HEK293 (cell line): ENCODE measurements around the gene GABRB2.

Experiments
- CTCF ChIA-PET: fragments of 350-600 bp; formaldehyde crosslinking; extraction: SDS; loops from one replicate; lab custom pipeline; 2021; ENCODE audit warnings: antibody characterized with exemption; lab: Yijun Ruan, JAX
- POLR2A ChIA-PET: fragments of 300-600 bp; formaldehyde crosslinking; extraction: SDS; loops from one replicate; lab custom pipeline; 2020; ENCODE audit warnings: antibody characterized with exemption, inconsistent platforms; lab: Yijun Ruan, JAX
- H3K27ac ChIP-seq: fragments of 200-500 bp; sonication (Bioruptor generic); 2 replicates; pipeline ENCODE4 v1.5.1; 2014; ENCODE audit warnings: low read depth, low read length, control low read depth, inconsistent platforms; ENCODE audit errors: extremely low read depth
- H3K36me3 ChIP-seq, 2 experiments: fragments of 200-500 bp in 1 of 2; sonication (Bioruptor generic) in 1 of 2; 1 replicate in 1 of 2; 2 replicates in 1 of 2; pipeline ENCODE4 v1.5.1; 2014 to 2017; ENCODE audit warnings: inconsistent platforms in 2 of 2, low read length in 2 of 2; ENCODE audit not compliant: control insufficient read depth in 2 of 2, insufficient read depth in 1 of 2
- H3K4me1 ChIP-seq: fragments of 200-500 bp; sonication (Bioruptor generic); 2 replicates; pipeline ENCODE4 v1.5.1; 2014; ENCODE audit warnings: mild to moderate bottlenecking, low read length, inconsistent platforms; ENCODE audit not compliant: control insufficient read depth, insufficient read depth
- H3K4me3 ChIP-seq: 2 replicates; pipeline ENCODE4 v1.5.1; 2011; ENCODE audit warnings: low read depth, mild to moderate bottlenecking, control low read depth, low read length, moderate library complexity
- H3K9me3 ChIP-seq: fragments of 200-500 bp; sonication (Bioruptor generic); 2 replicates; pipeline ENCODE4 v1.5.1; 2014; ENCODE audit warnings: low read depth, low read length, inconsistent platforms; ENCODE audit not compliant: control insufficient read depth, insufficient read depth
- KLF16 ChIP-seq: fragments of 450-650 bp; formaldehyde crosslinking; IDR thresholded peaks from 2 replicates; pipeline ENCODE4 v1.5.1; 2017; ENCODE audit warnings: missing biosample characterization, missing genetic modification characterization
- KLF8 ChIP-seq: fragments of 450-650 bp; formaldehyde crosslinking; IDR thresholded peaks from 2 replicates; pipeline ENCODE4 v1.5.1; 2016; ENCODE audit warnings: missing biosample characterization, missing genetic modification characterization
- KLF9 ChIP-seq: fragments of 450-650 bp; formaldehyde crosslinking; IDR thresholded peaks from 2 replicates; pipeline ENCODE4 v1.5.1; 2016; ENCODE audit warnings: missing biosample characterization, missing genetic modification characterization, low read depth
- PRDM4 ChIP-seq: fragments of 450-650 bp; formaldehyde crosslinking; IDR thresholded peaks from 2 replicates; pipeline ENCODE4 v1.5.1; 2017; ENCODE audit warnings: missing biosample characterization, missing genetic modification characterization
- ZBTB21 ChIP-seq: fragments of 450-650 bp; formaldehyde crosslinking; IDR thresholded peaks from 2 replicates; pipeline ENCODE4 v1.5.1; 2017; ENCODE audit warnings: missing biosample characterization, missing genetic modification characterization
- ZBTB6 ChIP-seq: fragments of 450-650 bp; formaldehyde crosslinking; IDR thresholded peaks from 2 replicates; pipeline ENCODE4 v1.5.1; 2017; ENCODE audit warnings: missing biosample characterization, missing genetic modification characterization
- ZNF10 ChIP-seq: fragments of 450-650 bp; formaldehyde crosslinking; IDR thresholded peaks from 2 replicates; pipeline ENCODE4 v1.5.1; 2017; ENCODE audit warnings: missing biosample characterization, missing genetic modification characterization
- ZNF121 ChIP-seq: fragments of 450-650 bp; formaldehyde crosslinking; IDR thresholded peaks from 2 replicates; pipeline ENCODE4 v1.5.1; 2016; ENCODE audit warnings: missing biosample characterization, missing genetic modification characterization
- ZNF19 ChIP-seq: fragments of 450-650 bp; formaldehyde crosslinking; IDR thresholded peaks from 2 replicates; pipeline ENCODE4; 2016; ENCODE audit warnings: missing biosample characterization, missing genetic modification characterization, low read depth
- ZNF202 ChIP-seq: fragments of 450-650 bp; formaldehyde crosslinking; IDR thresholded peaks from 2 replicates; pipeline ENCODE4 v1.5.1; 2016; ENCODE audit warnings: missing biosample characterization, missing genetic modification characterization, borderline replicate concordance
- ZNF23 ChIP-seq: fragments of 450-650 bp; formaldehyde crosslinking; IDR thresholded peaks from 2 replicates; pipeline ENCODE4 v1.5.1; 2016; ENCODE audit warnings: missing biosample characterization, missing genetic modification characterization, borderline replicate concordance
- ZNF239 ChIP-seq: fragments of 450-650 bp; formaldehyde crosslinking; IDR thresholded peaks from 2 replicates; pipeline ENCODE4 v1.5.1; 2016; ENCODE audit warnings: missing biosample characterization, missing genetic modification characterization
- ZNF248 ChIP-seq: fragments of 450-650 bp; formaldehyde crosslinking; IDR thresholded peaks from 2 replicates; pipeline ENCODE4 v1.5.1; 2017; ENCODE audit warnings: missing biosample characterization, missing genetic modification characterization
- ZNF280D ChIP-seq: fragments of 450-650 bp; formaldehyde crosslinking; IDR thresholded peaks from 2 replicates; pipeline ENCODE4 v1.5.1; 2016; ENCODE audit warnings: missing biosample characterization, missing genetic modification characterization
- ZNF335 ChIP-seq: fragments of 450-650 bp; formaldehyde crosslinking; conservative IDR thresholded peaks from 2 replicates; pipeline ENCODE4 v1.5.1; 2016; ENCODE audit warnings: missing biosample characterization, missing genetic modification characterization
- ZNF350 ChIP-seq: fragments of 450-650 bp; formaldehyde crosslinking; IDR thresholded peaks from 2 replicates; pipeline ENCODE4 v1.5.0; 2017; ENCODE audit warnings: missing biosample characterization, mild to moderate bottlenecking, missing genetic modification characterization
- ZNF366 ChIP-seq: fragments of 450-650 bp; formaldehyde crosslinking; conservative IDR thresholded peaks from 2 replicates; pipeline ENCODE4 v1.5.1; 2016; ENCODE audit warnings: missing biosample characterization, missing genetic modification characterization
- ZNF610 ChIP-seq: fragments of 450-650 bp; formaldehyde crosslinking; IDR thresholded peaks from 2 replicates; pipeline ENCODE4 v1.5.1; 2016; ENCODE audit warnings: missing biosample characterization, missing genetic modification characterization, borderline replicate concordance
- ZNF660 ChIP-seq: fragments of 450-650 bp; IDR thresholded peaks from 2 replicates; pipeline ENCODE4 v1.5.1; 2018; ENCODE audit warnings: missing biosample characterization, mild to moderate bottlenecking, missing genetic modification characterization
- ZNF692 ChIP-seq: fragments of 450-650 bp; formaldehyde crosslinking; IDR thresholded peaks from 2 replicates; pipeline ENCODE4 v1.5.1; 2016; ENCODE audit warnings: missing biosample characterization, missing genetic modification characterization
- ZNF843 ChIP-seq: fragments of 450-650 bp; formaldehyde crosslinking; IDR thresholded peaks from 2 replicates; pipeline ENCODE4 v1.5.1; 2016; ENCODE audit warnings: missing biosample characterization, missing genetic modification characterization
- ZSCAN16 ChIP-seq: fragments of 450-650 bp; formaldehyde crosslinking; IDR thresholded peaks from 2 replicates; pipeline ENCODE4 v1.5.1; 2016; ENCODE audit warnings: missing biosample characterization, missing genetic modification characterization
- ZSCAN23 ChIP-seq: fragments of 450-650 bp; formaldehyde crosslinking; IDR thresholded peaks from 2 replicates; pipeline ENCODE4 v1.5.1; 2016; ENCODE audit warnings: missing biosample characterization, missing genetic modification characterization

Gene GABRB2

GRCh38 chr5:161562446-161562845 is 15.9 kb upstream of the GABRB2 start:
- Histone ChIP-seq H3K4me1 (no peaks in the 10 kb centered on the region), H3K9me3 (no peaks in the 10 kb centered on the region), H3K27ac (no peak overlapping the region), H3K36me3 (no peaks in the 10 kb centered on the region), H3K4me3 (no peak overlapping the region)
- POLR2A ChIA-PET, result no interaction called here
- TF ChIP-seq ZNF660 (tag by site-specific recombination) (no peak), ZNF239 (tag by site-specific recombination) (no peak), ZBTB6 (tag by site-specific recombination) (no peak), ZNF19 (tag by site-specific recombination) (no peak), ZNF335 (tag by site-specific recombination) (no peak), ZNF610 (no peak), PRDM4 (tag by site-specific recombination) (no peak), KLF8 (no peak), ZNF121 (no peak), ZNF10 (tag by site-specific recombination) (no peak), ZNF202 (tag by site-specific recombination) (no peak), ZNF23 (tag by site-specific recombination) (no peak)
- CTCF ChIA-PET, result interaction anchor here (1.2 kb wide), 1 partner anchor 18 kb away, joined by 5 read pairs; no protein-coding TSS in a partner anchor

- CTCF ChIA-PET, result no interaction called here
- H3K4me3 ChIP-seq, result no peak overlapping the region
- TF ChIP-seq ZNF366 (tag by site-specific recombination) (no peak), ZSCAN23 (tag by site-specific recombination) (no peak), ZBTB21 (tag by site-specific recombination) (no peak), ZNF248 (no peak), ZSCAN16 (tag by site-specific recombination) (no peak)
- TF ChIP-seq, all 188 proteins: peak for 0
- no peaks in the 10 kb centered on the region for H3K4me1 ChIP-seq
- H3K9me3 ChIP-seq, result no peaks in the 10 kb centered on the region
- H3K27ac ChIP-seq, result no peak overlapping the region
- no peaks in the 10 kb centered on the region for H3K36me3 ChIP-seq
- POLR2A ChIA-PET, result no interaction called here
Measured at GRCh38 chr5:161549106-161549505, 2.6 kb upstream of the GABRB2 start.

GRCh38 chr5:161548487-161549094 is 2.1 kb upstream of the GABRB2 start:
- Histone ChIP-seq H3K36me3 (no peaks in the 10 kb centered on the region), H3K27ac (no peak overlapping the region), H3K9me3 (no peaks in the 10 kb centered on the region), H3K4me1 (no peaks in the 10 kb centered on the region), H3K4me3 (no peak overlapping the region)
- ChIA-PET CTCF (no interaction called here), POLR2A (no interaction called here)
- TF ChIP-seq ZNF843 (tag by site-specific recombination) (no peak), KLF16 (tag by site-specific recombination) (no peak), ZNF350 (tag by site-specific recombination) (no peak), ZNF692 (no peak), ZNF280D (no peak), KLF9 (tag by site-specific recombination) (no peak)
